GM12801 (cell line): Measurements from ENCODE around the gene E2F4.

ENCODE experiments used
- CTCF ChIP-seq: IDR thresholded peaks from one replicate; pipeline ENCODE4 v1.5.1; 2011; ENCODE audit warnings: control low read depth; ENCODE audit not compliant: insufficient read length; ENCODE audit errors: extremely low read depth

The E2F4 gene

GRCh38 chr16:67181346-67181745 lies 10.6 kb upstream of the E2F4 start:
- TF ChIP-seq CTCF = no peak

- no peak for TF ChIP-seq CTCF
Observed at GRCh38 chr16:67182288-67182687, 9.7 kb upstream of the E2F4 start.

GRCh38 chr16:67183284-67183626 lies 8.7 kb upstream of the E2F4 start:
- no peak for TF ChIP-seq CTCF

GRCh38 chr16:67183627-67184452 lies 8.1 kb upstream of the E2F4 start, which contains the start of gene MATCAP1:
TSS of gene MATCAP1 (minus strand) at chr16:67183963. CDS start at chr16:67180610, 3,353 bp downstream.
- TF ChIP-seq CTCF = no peak

- TF ChIP-seq CTCF = no peak
Observed at GRCh38 chr16:67184453-67184994, 7.4 kb upstream of the E2F4 start.

GRCh38 chr16:67184995-67185650 lies 6.8 kb upstream of the E2F4 start:
- no peak for TF ChIP-seq CTCF

- no peak for TF ChIP-seq CTCF
Observed at GRCh38 chr16:67185651-67186134, 6.3 kb upstream of the E2F4 start.
